Bronchial epithelial cell (primary cell): Measurements from ENCODE around the gene SORBS1. TPM values are rescaled to one million over a fixed set of nuclear protein-coding genes. Genes with fewer than 3 reads are reported as not detected.
A peak's percentile ranks its signal among the peaks of the same experiment; 100 is the strongest.

Experiments
- DNase-seq: peaks from one replicate; pipeline ENCODE4 v3.0.0-alpha.2; 2010; ENCODE audit warnings: low read depth
- FAIRE-seq: peaks from 2 replicates; lab custom pipeline; 2011; peaks lifted over from hg19 to GRCh38; lab: Jason Lieb, UNC
- H3K27me3 ChIP-seq: 2 replicates; pipeline ENCODE4 v1.5.1; 2011; ENCODE audit warnings: low read length; ENCODE audit not compliant: control insufficient read depth, insufficient read depth
- H3K36me3 ChIP-seq: 2 replicates; pipeline ENCODE4 v1.5.1; 2011; ENCODE audit warnings: low read length; ENCODE audit not compliant: control insufficient read depth, insufficient read depth
- H3K4me3 ChIP-seq: 2 replicates; pipeline ENCODE4 v1.5.1; 2011; ENCODE audit warnings: mild to moderate bottlenecking, low read depth, low read length, control low read depth
- total RNA-seq: library from RNA; depleted of rRNA; stranded (reverse); fragments of >200 nt; gene quantifications from 2 replicates; pipeline ENCODE4 v1.2.1, GENCODE V29; 2014
- TF ChIP-seq, protein P1 (sequence below): IDR thresholded peaks from 2 replicates; pipeline ENCODE4 v1.5.1; 2011; ENCODE audit warnings: mild to moderate bottlenecking, moderate library complexity, low read length, control low read depth, inconsistent platforms; ENCODE audit not compliant: insufficient read depth, severe bottlenecking

SORBS1 gene
- total RNA-seq, 1 donor from 2014 or later, result under 0.01 TPM

DNA sequence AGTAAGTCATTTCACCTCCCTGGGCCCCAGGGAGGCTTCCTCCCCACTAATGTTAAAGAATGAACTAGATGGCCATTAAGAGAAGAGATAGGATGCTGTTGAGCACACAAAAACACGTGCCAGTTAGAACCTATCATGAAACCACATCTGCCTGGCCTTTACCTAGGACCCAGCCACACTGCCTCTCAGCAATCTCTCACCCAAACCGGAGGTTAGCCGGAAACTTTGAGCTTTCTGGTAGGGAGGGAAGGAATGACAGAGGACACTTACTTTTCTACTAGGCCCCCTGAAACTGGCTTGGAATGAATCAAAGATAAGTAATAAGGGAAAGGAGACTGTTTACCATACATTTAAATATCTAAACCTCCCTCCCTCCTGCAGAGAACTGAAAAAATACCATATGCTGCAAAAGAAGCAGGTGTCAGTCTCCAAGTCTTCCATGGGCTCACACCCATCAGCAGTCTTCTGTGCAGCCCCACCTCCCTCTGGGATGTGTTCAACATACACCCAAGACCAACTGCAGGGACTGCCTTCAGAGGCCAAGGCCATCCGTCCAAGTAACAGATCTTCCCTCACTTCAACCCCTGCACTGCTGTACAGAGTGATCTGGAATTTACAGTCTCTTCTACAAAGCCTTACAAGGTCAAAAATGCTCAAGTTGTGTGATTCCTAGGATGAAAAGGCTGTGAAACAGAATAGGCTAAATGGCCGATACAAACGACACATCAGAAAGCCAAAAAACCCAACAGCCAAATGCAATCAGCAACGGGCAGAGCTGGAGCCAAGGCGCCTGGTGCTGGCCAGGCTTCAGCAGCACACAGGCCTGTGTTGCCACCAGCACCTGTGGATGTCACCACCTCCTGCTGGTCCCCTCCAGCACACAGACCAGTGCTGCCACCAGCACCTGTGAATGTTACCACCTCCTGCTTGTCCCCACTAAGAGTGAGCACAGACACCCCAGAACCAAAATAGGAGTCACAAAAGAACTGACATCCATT lies 42.4 kb downstream of the SORBS1 start:
- no peak overlapping the region for H3K4me3 ChIP-seq
- DNase-seq (no peak), FAIRE-seq (no peak)
- H3K36me3 ChIP-seq, result no peaks in the 10 kb centered on the region
- no peaks in the 10 kb centered on the region for H3K27me3 ChIP-seq
- TF ChIP-seq, protein P1, sequence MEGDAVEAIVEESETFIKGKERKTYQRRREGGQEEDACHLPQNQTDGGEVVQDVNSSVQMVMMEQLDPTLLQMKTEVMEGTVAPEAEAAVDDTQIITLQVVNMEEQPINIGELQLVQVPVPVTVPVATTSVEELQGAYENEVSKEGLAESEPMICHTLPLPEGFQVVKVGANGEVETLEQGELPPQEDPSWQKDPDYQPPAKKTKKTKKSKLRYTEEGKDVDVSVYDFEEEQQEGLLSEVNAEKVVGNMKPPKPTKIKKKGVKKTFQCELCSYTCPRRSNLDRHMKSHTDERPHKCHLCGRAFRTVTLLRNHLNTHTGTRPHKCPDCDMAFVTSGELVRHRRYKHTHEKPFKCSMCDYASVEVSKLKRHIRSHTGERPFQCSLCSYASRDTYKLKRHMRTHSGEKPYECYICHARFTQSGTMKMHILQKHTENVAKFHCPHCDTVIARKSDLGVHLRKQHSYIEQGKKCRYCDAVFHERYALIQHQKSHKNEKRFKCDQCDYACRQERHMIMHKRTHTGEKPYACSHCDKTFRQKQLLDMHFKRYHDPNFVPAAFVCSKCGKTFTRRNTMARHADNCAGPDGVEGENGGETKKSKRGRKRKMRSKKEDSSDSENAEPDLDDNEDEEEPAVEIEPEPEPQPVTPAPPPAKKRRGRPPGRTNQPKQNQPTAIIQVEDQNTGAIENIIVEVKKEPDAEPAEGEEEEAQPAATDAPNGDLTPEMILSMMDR, result no peak

DNA sequence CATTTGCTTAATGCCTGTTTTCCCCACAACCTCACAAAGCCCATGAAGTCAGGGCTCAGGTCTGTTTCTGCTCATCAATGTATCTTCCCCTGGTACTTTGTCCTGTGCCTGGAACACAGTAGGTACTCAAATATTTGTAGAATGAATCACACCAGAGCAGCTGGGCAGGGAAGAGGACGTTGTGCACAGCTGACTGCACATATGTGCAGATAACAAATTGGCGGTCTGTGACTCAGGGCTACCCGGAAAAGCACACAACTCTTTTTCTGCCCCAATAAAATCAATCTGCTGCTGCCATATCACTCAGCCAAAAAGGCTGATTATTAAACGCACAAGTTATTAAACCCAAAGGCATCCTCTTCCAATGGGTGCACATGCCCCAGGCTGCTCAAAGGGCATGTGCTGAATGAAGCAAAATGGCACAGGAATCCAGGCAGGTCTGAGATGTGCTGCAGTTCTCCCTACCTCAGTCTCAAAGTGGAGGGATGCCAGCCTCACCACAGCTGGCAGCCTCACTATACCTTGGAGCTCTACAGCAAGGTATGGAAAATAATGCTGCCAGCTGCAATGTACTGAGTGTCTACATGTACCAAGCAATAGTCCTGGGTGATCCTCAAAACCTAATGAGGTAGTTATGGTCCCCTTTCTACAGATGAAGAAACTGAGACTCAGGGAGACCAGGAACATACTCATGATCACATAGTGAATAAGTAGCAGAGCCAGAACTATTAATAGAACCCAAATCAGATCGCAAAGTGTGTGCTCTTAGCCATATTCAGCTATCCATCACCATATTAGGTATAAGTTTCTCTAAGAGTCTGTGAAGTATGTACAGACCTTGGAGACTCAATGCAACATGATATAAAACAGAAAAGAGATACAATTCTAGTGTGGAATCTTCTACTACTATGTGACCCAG lies 43.4 kb downstream of the SORBS1 start:
- FAIRE-seq, result no peak
- no peak for DNase-seq
- Histone ChIP-seq H3K27me3 (peaks cover 2% of the 10 kb centered on the region), H3K36me3 (no peaks in the 10 kb centered on the region), H3K4me3 (no peak overlapping the region)
- TF ChIP-seq, protein P1, result no peak

DNA sequence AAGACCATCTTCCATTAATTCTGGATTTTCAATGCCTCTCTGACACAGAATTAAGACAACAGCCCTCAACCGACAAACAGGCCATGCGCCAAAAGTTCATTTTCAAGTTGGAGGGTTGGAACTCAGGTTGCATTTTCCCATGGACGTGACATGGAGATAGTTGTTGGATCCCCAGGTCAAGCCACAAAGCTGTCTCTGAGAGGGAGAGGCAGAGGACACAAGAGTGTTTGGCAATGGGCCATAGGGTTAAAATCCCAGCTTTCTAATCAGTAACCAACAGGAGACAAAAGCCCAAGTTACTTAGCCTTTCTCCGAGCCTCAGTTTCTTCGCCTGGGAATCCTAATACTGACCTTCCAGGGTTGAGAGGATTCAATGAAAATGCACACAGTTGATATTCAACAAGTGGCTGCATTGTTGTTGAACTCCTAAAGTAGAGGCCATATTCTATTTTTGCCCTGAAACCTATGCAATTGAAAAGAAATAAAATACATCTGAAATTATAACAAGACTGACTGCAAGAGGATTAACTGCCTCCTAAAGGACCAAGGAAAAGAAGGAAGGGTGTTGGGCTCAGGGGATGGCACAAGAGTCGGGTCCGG lies 44.3 kb downstream of the SORBS1 start:
- DNase-seq (no peak), FAIRE-seq (no peak)
- TF ChIP-seq, protein P1, result no peak
- Histone ChIP-seq H3K4me3 (no peak overlapping the region), H3K36me3 (no peaks in the 10 kb centered on the region), H3K27me3 (peaks cover 2% of the 10 kb centered on the region)

DNA sequence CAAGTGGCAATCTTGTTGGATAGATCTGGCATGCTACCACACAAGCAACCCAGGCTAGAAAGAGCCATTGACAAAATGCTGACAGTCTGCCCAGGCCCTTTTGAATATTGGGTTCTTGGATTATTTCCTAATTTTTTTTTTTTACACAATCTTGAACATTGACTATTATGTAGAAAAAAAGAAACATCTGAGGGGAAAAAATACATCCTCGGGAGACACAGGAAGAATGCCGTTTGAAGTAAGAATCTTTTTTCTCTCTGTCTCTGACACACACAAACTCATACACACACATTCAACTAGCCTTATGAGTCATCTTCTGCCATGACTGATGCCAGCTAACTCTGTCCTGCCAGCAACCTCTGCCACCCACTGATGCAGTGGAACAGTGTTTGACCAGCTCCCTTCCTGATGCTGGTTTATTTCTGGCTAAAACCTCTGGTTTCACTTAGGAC lies 47.2 kb downstream of the SORBS1 start:
- H3K4me3 ChIP-seq, result no peak overlapping the region
- no peak for FAIRE-seq
- H3K27me3 ChIP-seq, result peaks cover 2% of the 10 kb centered on the region
- DNase-seq, result peak; percentile 79
- H3K36me3 ChIP-seq, result no peaks in the 10 kb centered on the region
- TF ChIP-seq, protein P1, result no peak

DNA sequence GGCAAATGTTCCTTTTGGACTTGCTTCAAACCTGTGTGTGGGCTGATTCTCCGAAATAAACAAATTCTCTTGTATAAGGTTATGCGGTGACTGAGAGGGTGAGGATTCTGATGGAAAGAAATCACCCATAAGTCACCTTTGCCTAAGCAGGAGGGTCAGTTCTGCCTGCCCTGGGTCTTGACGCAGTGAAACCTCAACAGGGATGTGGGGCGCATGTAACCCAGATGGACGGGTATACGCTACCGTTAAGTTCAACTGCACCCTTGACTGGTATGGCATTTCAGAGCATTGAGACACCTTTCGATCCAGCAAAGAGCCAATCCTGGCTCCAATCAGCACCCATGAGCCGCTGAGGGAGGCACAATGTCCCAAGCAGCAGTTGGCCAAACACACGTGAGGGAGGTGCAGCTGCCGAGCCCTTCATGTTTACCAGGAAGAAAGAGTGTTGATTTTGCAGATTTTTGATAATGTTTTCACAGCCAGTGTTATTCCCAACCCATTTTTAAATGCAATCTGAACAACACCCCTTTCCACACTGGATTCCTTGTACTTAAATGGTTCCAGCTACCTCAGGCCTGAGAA lies 48.1 kb downstream of the SORBS1 start:
- no peak overlapping the region for H3K4me3 ChIP-seq
- TF ChIP-seq, protein P1, result no peak
- H3K36me3 ChIP-seq, result no peaks in the 10 kb centered on the region
- DNase-seq (no peak), FAIRE-seq (no peak)
- peaks cover 2% of the 10 kb centered on the region for H3K27me3 ChIP-seq
